Breast epithelium (tissue), 4 donors: ENCODE data around the gene WHRN. TPM values are rescaled to one million over a fixed set of nuclear protein-coding genes. Genes with fewer than 3 reads are reported as not detected.

Experiments used
- DNase-seq, 2 donors: peaks; one replicate each; pipeline ENCODE4 v3.0.0-alpha.2; 2019; ENCODE audit warnings: low spot score in 2 of 2
- H3K27ac ChIP-seq, 2 donors: fragments of 200-600 bp; sonication (generic) in 1 of 2; one replicate each; pipeline ENCODE4 v1.5.1; 2016 to 2019; ENCODE audit warnings: mild to moderate bottlenecking in 1 of 2
- H3K27me3 ChIP-seq, 2 donors: fragments of 200-600 bp; sonication (generic) in 1 of 2; one replicate each; pipeline versions ENCODE4 v1.5.1 to v1.6.0; 2017 to 2019; ENCODE audit warnings: control low read depth in 1 of 2, mild to moderate bottlenecking in 1 of 2
- H3K36me3 ChIP-seq: fragments of 200-600 bp; one replicate; pipeline ENCODE4 v1.5.1; 2019
- H3K4me1 ChIP-seq, 2 donors: fragments of 200-600 bp; sonication (generic); one replicate each; pipeline ENCODE4 v1.5.1; 2016 to 2019; ENCODE audit warnings: control low read depth in 1 of 2
- H3K4me3 ChIP-seq, 3 donors: fragments of 200-600 bp; sonication (generic); 1 replicate in 2 of 3; 2 replicates in 1 of 3; pipeline ENCODE4 v1.5.1; 2016 to 2019; ENCODE audit warnings: mild to moderate bottlenecking in 3 of 3, moderate library complexity in 2 of 3
- H3K9me3 ChIP-seq, 2 donors: fragments of 200-600 bp; sonication (generic) in 1 of 2; one replicate each; pipeline ENCODE4 v1.5.1; 2016 to 2019; ENCODE audit warnings: control low read depth in 1 of 2
- CTCF ChIP-seq, 3 donors: fragments of 450-650 bp; IDR thresholded peaks; one replicate each; pipeline ENCODE4 v1.5.1; 2016 to 2017; ENCODE audit warnings: antibody characterized with exemption in 3 of 3, mild to moderate bottlenecking in 3 of 3, moderate library complexity in 3 of 3
- POLR2A ChIP-seq: fragments of 450-650 bp; IDR thresholded peaks from one replicate; pipeline ENCODE4 v1.6.1; 2016; ENCODE audit warnings: antibody characterized with exemption, mild to moderate bottlenecking, moderate library complexity
- POLR2AphosphoS5 ChIP-seq, 3 donors: sonication (generic); formaldehyde crosslinking; IDR thresholded peaks; one replicate each; pipeline ENCODE4 v1.6.1; 2017; ENCODE audit warnings: antibody characterized with exemption in 3 of 3
- intact Hi-C: fragments of 100-400 bp; cut with DNase I; formaldehyde crosslinking; loops from one replicate; pipeline ENCODE4 v1.15.1; 2023; ENCODE audit warnings: low total_unique reads
- total RNA-seq, 3 donors: library from RNA; depleted of rRNA; stranded (reverse); fragments of >200 nt; gene quantifications; one replicate each; pipeline ENCODE4 v1.1.0, GENCODE V29; 2016

Gene WHRN
- total RNA-seq, 3 donors from 2014 or later = 2.4 to 16.4 (median 15.1) TPM

GRCh38 chr9:114522286-114522685 lies 17.0 kb upstream of the WHRN start:
- Histone ChIP-seq H3K4me1 (no peaks in the 10 kb centered on the region), H3K36me3 (no peaks in the 10 kb centered on the region), H3K27me3 (peaks cover 0 to 3% of the 10 kb centered on the region in 2 donors), H3K4me3 (no peak overlapping the region), H3K27ac (no peak overlapping the region), H3K9me3 (no peaks in the 10 kb centered on the region)
- TF ChIP-seq CTCF (IDR thresholded peaks at IDR 0.05) = no peak
- no peak for TF ChIP-seq POLR2A
- no peak for TF ChIP-seq POLR2AphosphoS5 (IDR thresholded peaks at IDR 0.05)
- DNase-seq = no peak
- intact Hi-C loops = no loop called here

GRCh38 chr9:114521846-114522245 lies 16.6 kb upstream of the WHRN start:
- Histone ChIP-seq H3K9me3 (no peaks in the 10 kb centered on the region), H3K4me3 (no peak overlapping the region), H3K27me3 (peaks cover 0 to 3% of the 10 kb centered on the region in 2 donors), H3K4me1 (no peaks in the 10 kb centered on the region), H3K27ac (no peak overlapping the region), H3K36me3 (no peaks in the 10 kb centered on the region)
- no peak for DNase-seq
- intact Hi-C loops = no loop called here
- TF ChIP-seq POLR2AphosphoS5 (IDR thresholded peaks at IDR 0.05) (no peak), CTCF (IDR thresholded peaks at IDR 0.05) (no peak), POLR2A (no peak)

GRCh38 chr9:114518599-114519022 lies 13.3 kb upstream of the WHRN start:
- Histone ChIP-seq H3K4me3 (no peak overlapping the region), H3K9me3 (no peaks in the 10 kb centered on the region), H3K36me3 (no peaks in the 10 kb centered on the region), H3K27me3 (no peaks in the 10 kb centered on the region), H3K27ac (no peak overlapping the region), H3K4me1 (no peaks in the 10 kb centered on the region)
- DNase-seq = no peak
- TF ChIP-seq CTCF (IDR thresholded peaks at IDR 0.05) (no peak), POLR2AphosphoS5 (IDR thresholded peaks at IDR 0.05) (no peak), POLR2A (no peak)
- intact Hi-C loops = no loop called here

GRCh38 chr9:114518120-114518519 lies 12.8 kb upstream of the WHRN start:
- Histone ChIP-seq H3K4me3 (no peak overlapping the region), H3K36me3 (no peaks in the 10 kb centered on the region), H3K27ac (no peak overlapping the region), H3K9me3 (no peaks in the 10 kb centered on the region), H3K27me3 (no peaks in the 10 kb centered on the region), H3K4me1 (no peaks in the 10 kb centered on the region)
- no peak for TF ChIP-seq POLR2AphosphoS5 (IDR thresholded peaks at IDR 0.05)
- TF ChIP-seq CTCF (IDR thresholded peaks at IDR 0.05) = no peak
- no peak for TF ChIP-seq POLR2A
- intact Hi-C loops = no loop called here
- no peak for DNase-seq

- Histone ChIP-seq H3K27ac (no peak overlapping the region), H3K9me3 (no peaks in the 10 kb centered on the region), H3K27me3 (no peaks in the 10 kb centered on the region), H3K4me3 (no peak overlapping the region), H3K4me1 (no peaks in the 10 kb centered on the region), H3K36me3 (no peaks in the 10 kb centered on the region)
- DNase-seq = no peak
- TF ChIP-seq POLR2AphosphoS5 (IDR thresholded peaks at IDR 0.05) (no peak), POLR2A (no peak), CTCF (IDR thresholded peaks at IDR 0.05) (no peak)
- intact Hi-C loops = no loop called here
These were observed 11.6 kb upstream of the WHRN start for GRCh38 chr9:114516913-114517312.
